Stimulated activated CD8-positive, alpha-beta memory T cell treated with anti-CD3 and anti-CD28 coated beads, Interleukin-15, amount 100 ng/mL, for 48 hours (primary cell): ENCODE results near the gene INSIG2.

Source experiments
- DNase-seq, 2 donors: peaks; one replicate each; pipeline ENCODE4 v3.0.0-alpha.2; 2020; ENCODE audit warnings: low read depth in 2 of 2

Gene INSIG2

GRCh38 chr2:118128826-118129225 is 40.6 kb downstream of the INSIG2 start:
- DNase-seq: no peak

DNA sequence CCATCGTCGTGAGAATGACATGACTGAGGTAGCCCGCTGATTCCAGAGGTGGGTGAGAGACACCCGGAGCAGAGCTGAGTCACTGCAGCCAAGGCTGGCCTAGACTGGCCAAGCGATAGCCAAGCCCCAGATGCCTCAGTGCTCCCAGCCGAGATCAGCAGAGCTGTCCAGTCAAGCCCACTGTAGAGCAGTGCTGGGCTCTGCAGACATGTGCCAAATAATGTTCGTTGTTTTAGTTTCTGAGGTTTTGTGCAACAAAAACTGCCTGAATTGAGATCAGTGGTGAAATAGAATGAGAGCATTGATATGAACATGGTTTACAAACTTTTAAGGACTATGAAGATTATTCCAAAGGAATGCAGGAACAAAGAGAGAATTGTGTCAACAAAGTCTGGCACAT is 42.1 kb downstream of the INSIG2 start:
- DNase-seq: no peak

GRCh38 chr2:118131771-118132170 is 43.5 kb downstream of the INSIG2 start:
- no peak for DNase-seq

- DNase-seq: no peak
Observed at GRCh38 chr2:118133916-118134315, 45.6 kb downstream of the INSIG2 start.

DNA sequence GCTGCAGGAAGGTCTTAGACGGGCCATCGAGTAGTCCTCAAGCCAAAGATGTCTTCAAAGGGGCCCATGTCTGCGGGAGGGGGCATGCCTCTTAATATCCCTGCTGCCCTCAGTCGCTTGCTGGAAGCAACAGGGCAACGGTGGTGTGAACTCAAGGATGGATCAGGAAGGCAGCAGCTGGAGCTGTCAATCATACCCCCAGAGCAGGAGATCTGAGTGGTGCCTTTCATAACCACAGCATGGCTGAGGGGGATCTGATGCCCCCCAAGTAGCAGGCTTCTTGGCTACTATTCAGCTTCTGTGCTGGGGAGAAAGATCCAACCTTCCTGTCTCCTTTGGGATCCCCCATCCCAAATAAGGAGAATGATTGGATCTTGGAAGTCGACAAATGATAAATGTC is 46.4 kb downstream of the INSIG2 start:
- DNase-seq: no peak

DNA sequence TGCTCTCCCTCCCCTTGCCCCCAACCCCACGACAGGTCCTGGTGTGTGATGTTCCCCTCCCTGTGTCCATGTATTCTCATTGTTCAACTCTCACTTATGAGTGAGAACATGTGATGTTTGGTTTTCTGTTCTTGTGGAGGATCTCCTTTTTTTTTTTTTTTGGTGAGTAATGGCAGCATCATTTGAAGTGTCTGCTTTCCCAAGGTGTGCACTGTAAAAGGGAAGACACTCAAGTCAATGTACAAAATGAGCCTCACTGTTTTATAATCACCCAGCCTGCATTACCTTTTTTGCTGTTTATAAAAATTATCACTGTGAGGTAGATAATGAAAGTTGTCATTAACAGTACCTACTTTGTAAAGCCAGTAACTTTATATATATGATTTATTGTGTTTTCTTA is 56.9 kb downstream of the INSIG2 start:
- DNase-seq: no peak

- no peak for DNase-seq
Observed at GRCh38 chr2:118145806-118146205, 57.5 kb downstream of the INSIG2 start.

DNA sequence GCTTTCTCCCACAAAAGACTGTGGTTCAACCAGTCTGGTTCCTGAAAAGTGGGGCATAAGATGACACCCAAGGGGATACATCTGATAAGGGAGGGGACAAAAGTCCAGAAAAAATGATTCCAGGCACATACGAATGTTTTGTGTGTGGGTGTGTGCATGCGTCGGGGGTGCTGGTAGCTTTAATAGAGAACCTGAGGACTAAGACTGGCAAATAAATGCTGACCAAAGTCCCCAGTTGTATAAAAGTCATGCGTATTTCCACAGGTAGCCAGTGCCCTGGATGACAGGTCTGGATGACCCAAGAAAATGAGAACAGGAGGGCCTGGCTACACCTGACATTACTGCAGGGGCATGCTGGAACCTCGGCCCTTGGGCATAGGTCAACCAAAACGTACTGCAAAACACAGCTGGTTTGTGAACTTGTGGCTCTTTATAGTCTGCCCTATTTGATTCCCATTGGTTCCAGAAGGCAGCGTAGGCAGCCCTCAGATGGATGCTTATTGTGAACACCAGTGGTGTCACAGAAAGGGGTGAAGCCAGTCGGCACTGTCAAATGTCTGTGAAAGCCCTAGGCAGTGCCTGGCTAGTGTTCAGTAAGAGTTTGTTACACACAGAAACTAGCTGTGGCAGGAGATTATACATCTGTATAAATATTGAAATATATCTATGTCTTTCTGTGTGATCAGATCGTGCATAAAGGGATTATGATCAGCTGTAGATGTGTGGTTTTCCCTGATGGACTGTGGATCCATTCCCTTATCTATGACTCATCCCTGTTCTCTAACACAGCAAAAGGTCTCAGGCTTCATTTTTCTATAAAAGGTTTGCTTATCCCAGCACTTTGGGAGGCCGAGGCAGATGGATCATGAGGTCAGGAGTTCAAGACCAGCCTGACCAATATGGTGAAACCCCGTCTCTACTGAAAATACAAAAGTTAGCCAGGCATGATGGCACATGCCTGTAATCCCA is 58.3 kb downstream of the INSIG2 start:
- DNase-seq: no peak

DNA sequence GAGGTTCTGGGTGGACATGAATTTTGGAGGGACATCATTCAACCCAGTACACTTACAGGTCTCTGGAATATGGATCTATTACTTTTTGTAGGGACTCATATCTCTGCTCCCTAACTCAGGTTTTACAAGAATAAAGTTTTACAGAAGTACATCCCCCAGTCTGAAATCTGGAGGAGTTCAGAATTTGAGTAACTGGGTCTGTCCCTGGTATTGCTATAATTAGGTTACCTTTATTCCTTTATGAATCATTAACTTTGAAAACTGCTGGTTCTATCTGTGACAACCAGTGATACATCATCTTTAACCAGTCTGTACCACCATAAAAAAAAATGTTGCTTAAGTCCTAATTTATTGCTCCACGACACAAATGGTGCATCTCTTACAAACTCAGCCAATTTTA is 59.9 kb downstream of the INSIG2 start:
- no peak for DNase-seq

DNA sequence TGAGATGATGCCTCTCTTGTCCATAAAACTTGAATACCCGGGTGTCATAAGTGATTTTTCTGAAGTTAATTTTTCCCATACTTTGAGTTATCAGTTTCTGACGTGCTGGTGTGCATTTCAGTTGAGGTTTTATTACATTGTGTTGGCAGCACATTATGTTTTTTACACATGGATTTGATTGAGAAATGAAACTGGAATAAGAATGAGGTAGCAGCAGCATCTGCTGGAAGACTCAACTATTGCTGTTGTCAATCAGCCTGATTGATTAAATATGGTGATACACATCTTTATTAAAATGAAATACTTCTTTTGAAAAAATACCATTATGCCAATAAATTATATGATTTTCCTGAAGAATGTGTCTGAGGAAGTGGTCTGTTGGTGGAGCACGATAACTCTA is 60.5 kb downstream of the INSIG2 start:
- no peak for DNase-seq

- DNase-seq: no peak
Observed at GRCh38 chr2:118150294-118150693, 62.0 kb downstream of the INSIG2 start.

GRCh38 chr2:118151831-118152230 is 63.6 kb downstream of the INSIG2 start:
- DNase-seq: no peak

DNA sequence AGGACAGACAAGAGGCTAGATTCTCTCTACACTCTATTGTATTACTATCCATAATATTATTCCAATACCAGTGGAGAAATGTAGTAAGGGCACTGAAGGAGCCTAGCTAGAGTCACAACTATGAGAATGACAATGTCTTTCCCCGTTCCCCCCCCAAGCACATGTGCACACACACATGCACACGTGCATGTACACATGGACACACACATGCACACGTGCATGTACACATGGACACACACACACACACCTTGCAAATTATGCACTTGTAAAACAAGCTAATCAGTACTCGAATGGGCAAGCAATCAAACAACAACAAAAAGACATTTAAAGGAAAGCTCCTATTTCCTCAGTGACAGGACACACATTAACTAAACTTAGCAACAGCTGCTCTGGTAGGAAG is 65.2 kb downstream of the INSIG2 start:
- DNase-seq: no peak

DNA sequence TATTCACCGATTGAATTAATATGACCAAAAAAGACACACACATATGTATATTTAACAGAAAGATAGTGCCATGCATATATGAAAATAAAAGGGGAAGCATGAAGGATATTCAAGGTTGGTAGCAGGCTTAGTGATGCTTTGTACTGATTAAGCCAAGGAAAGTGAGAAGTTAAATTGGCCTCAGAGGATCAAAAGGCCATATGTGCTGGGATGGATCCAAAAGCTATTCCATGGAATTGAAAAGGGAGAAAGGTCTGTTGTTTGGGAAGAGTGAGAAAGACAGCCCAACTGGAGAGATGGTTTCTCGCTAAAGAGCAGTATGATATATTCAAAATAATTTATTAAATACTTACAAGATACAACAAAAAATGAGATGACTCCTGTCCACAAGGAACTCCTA is 65.9 kb downstream of the INSIG2 start:
- no peak for DNase-seq
